Measurements from ENCODE around the gene ANKRD6.

Gene ANKRD6

GRCh38 chr6:89589297-89590025, 156.5 kb downstream of the ANKRD6 start:
- H3K4me3 ChIP-seq (ENCODE audit: low read length), result no peak overlapping the region
- no peak for DNase-seq (ENCODE audit: low read depth)
- no peak for TF ChIP-seq CTCF (conservative IDR thresholded peaks at IDR 0.05; ENCODE audit: low read depth, low read length)

- TF ChIP-seq CTCF (conservative IDR thresholded peaks at IDR 0.05; ENCODE audit: low read depth, low read length), result no peak
- H3K4me3 ChIP-seq (ENCODE audit: low read length), result no peak overlapping the region
- no peak for DNase-seq (ENCODE audit: low read depth)
Measured at GRCh38 chr6:89590133-89590532, 157.2 kb downstream of the ANKRD6 start.

GRCh38 chr6:89591745-89592144, 158.8 kb downstream of the ANKRD6 start:
- DNase-seq (ENCODE audit: low read depth), result no peak
- no peak for TF ChIP-seq CTCF (conservative IDR thresholded peaks at IDR 0.05; ENCODE audit: low read depth, low read length)
- H3K4me3 ChIP-seq (ENCODE audit: low read length), result no peak overlapping the region

GRCh38 chr6:89596056-89596455, 163.1 kb downstream of the ANKRD6 start:
- no peak overlapping the region for H3K4me3 ChIP-seq (ENCODE audit: low read length)
- no peak for TF ChIP-seq CTCF (conservative IDR thresholded peaks at IDR 0.05; ENCODE audit: low read depth, low read length)
- DNase-seq (ENCODE audit: low read depth), result no peak

- no peak for TF ChIP-seq CTCF (conservative IDR thresholded peaks at IDR 0.05; ENCODE audit: low read depth, low read length)
- no peak for DNase-seq (ENCODE audit: low read depth)
- H3K4me3 ChIP-seq (ENCODE audit: low read length), result no peak overlapping the region
Measured at GRCh38 chr6:89596484-89596883, 163.5 kb downstream of the ANKRD6 start.

- H3K4me3 ChIP-seq (ENCODE audit: low read length), result no peak overlapping the region
- no peak for DNase-seq (ENCODE audit: low read depth)
- no peak for TF ChIP-seq CTCF (conservative IDR thresholded peaks at IDR 0.05; ENCODE audit: low read depth, low read length)
Measured at GRCh38 chr6:89597372-89597771, 164.4 kb downstream of the ANKRD6 start.

- DNase-seq (ENCODE audit: low read depth), result peak; percentile 61
- TF ChIP-seq CTCF (conservative IDR thresholded peaks at IDR 0.05; ENCODE audit: low read depth, low read length), result peak; percentile 50
- H3K4me3 ChIP-seq (ENCODE audit: low read length), result no peak overlapping the region
Measured at GRCh38 chr6:89597988-89598387, 165.0 kb downstream of the ANKRD6 start.

Measured in retinal pigment epithelial cell (primary cell).